Prostate gland (tissue), 2 donors: ENCODE data around the gene TRIM69. TPM values are rescaled to one million over a fixed set of nuclear protein-coding genes. Genes with fewer than 3 reads are reported as not detected.
A peak's percentile ranks its signal among the peaks of the same experiment; 100 is the strongest.

Experiments used
- DNase-seq: peaks from one replicate; pipeline ENCODE4 v3.0.0-alpha.2; 2019; ENCODE audit warnings: low spot score
- H3K27ac ChIP-seq, 2 donors: fragments of 200-600 bp; sonication (generic); 2 replicates each; pipeline ENCODE4 v1.5.1; 2017 to 2019
- H3K27me3 ChIP-seq: fragments of 200-600 bp; sonication (generic); replicated peaks from 2 replicates; pipeline ENCODE4 v1.5.1; 2019; ENCODE audit not compliant: insufficient read depth
- H3K36me3 ChIP-seq, 2 donors: fragments of 200-600 bp; sonication (generic); 1 replicate in 1 of 2; 2 replicates in 1 of 2; pipeline versions ENCODE4 v1.5.1 to v1.8.1; 2017 to 2019
- H3K4me1 ChIP-seq: fragments of 200-600 bp; sonication (generic); replicated peaks from 2 replicates; pipeline ENCODE4 v1.5.1; 2019
- H3K4me3 ChIP-seq, 2 donors: fragments of 200-600 bp; sonication (generic); 2 replicates each; pipeline ENCODE4 v1.5.1; 2017 to 2019
- H3K9me3 ChIP-seq: fragments of 200-600 bp; sonication (generic); 2 replicates; pipeline ENCODE4 v1.5.1; 2017
- CTCF ChIP-seq, 4 experiments: fragments of 200-600 bp in 2 of 4; fragments of 450-650 bp in 2 of 4; sonication (generic) in 2 of 4; IDR thresholded peaks; 1 replicate in 3 of 4; 2 replicates in 1 of 4; pipeline ENCODE4 v1.5.1; 2016 to 2019; ENCODE audit warnings: antibody characterized with exemption in 4 of 4, mild to moderate bottlenecking in 2 of 4, moderate library complexity in 2 of 4
- POLR2A ChIP-seq: fragments of 450-650 bp; IDR thresholded peaks from one replicate; pipeline ENCODE4 v1.6.1; 2016; ENCODE audit warnings: antibody characterized with exemption, mild to moderate bottlenecking
- POLR2AphosphoS5 ChIP-seq: sonication (generic); formaldehyde crosslinking; IDR thresholded peaks from one replicate; pipeline ENCODE4 v1.6.1; 2017; ENCODE audit warnings: antibody characterized with exemption
- whole genome bisulfite sequencing: methylation state at CpG from one replicate; pipeline ENCODE4 v1.1.5; 2018; 5-methylcytosine and 5-hydroxymethylcytosine counted together
- intact Hi-C: fragments of 100-400 bp; cut with DNase I; formaldehyde crosslinking; loops from one replicate; pipeline ENCODE4 v1.14.2; 2022
- total RNA-seq, 2 donors: library from RNA; depleted of rRNA; stranded (reverse); fragments of >200 nt; gene quantifications; one replicate each; pipeline ENCODE4 v1.1.0, GENCODE V29; 2016

The TRIM69 gene
- total RNA-seq, 2 donors from 2014 or later = 7.6 to 12.0 TPM

- no peak overlapping the region for H3K27ac ChIP-seq
- intact Hi-C loops = no loop called here
- no peaks in the 10 kb centered on the region for H3K4me1 ChIP-seq
- H3K4me3 ChIP-seq = no peak overlapping the region
- no peaks in the 10 kb centered on the region for H3K9me3 ChIP-seq
- no peaks in the 10 kb centered on the region for H3K36me3 ChIP-seq
- WGBS = 94% methylated on average over 3 of the region's 3 CpGs
- no peak for DNase-seq
- no peak for TF ChIP-seq CTCF (IDR thresholded peaks at IDR 0.05)
- TF ChIP-seq POLR2AphosphoS5 = no peak
- no peak for TF ChIP-seq POLR2A
- H3K27me3 ChIP-seq = no peaks in the 10 kb centered on the region
Measured at GRCh38 chr15:44790656-44791055, 54.3 kb downstream of the TRIM69 start.

GRCh38 chr15:44792715-44793114 lies 56.4 kb downstream of the TRIM69 start:
- H3K36me3 ChIP-seq = no peaks in the 10 kb centered on the region
- no peak overlapping the region for H3K4me3 ChIP-seq
- no peak overlapping the region for H3K27ac ChIP-seq
- intact Hi-C loops = no loop called here
- no peaks in the 10 kb centered on the region for H3K9me3 ChIP-seq
- no peaks in the 10 kb centered on the region for H3K4me1 ChIP-seq
- WGBS = 57% methylated on average over 1 of the region's 1 CpG
- no peaks in the 10 kb centered on the region for H3K27me3 ChIP-seq
- DNase-seq = no peak
- TF ChIP-seq CTCF (IDR thresholded peaks at IDR 0.05) = no peak
- no peak for TF ChIP-seq POLR2A

GRCh38 chr15:44794072-44794471 lies 57.7 kb downstream of the TRIM69 start:
- intact Hi-C loops = no loop called here
- DNase-seq = no peak
- H3K27me3 ChIP-seq = no peaks in the 10 kb centered on the region
- 35% methylated on average over 1 of the region's 1 CpG for WGBS
- no peak overlapping the region for H3K27ac ChIP-seq
- H3K9me3 ChIP-seq = no peaks in the 10 kb centered on the region
- H3K4me1 ChIP-seq = no peaks in the 10 kb centered on the region
- H3K36me3 ChIP-seq = no peaks in the 10 kb centered on the region
- TF ChIP-seq POLR2A = no peak
- TF ChIP-seq CTCF (IDR thresholded peaks at IDR 0.05) = no peak
- no peak for TF ChIP-seq POLR2AphosphoS5
- H3K4me3 ChIP-seq = no peak overlapping the region

DNA sequence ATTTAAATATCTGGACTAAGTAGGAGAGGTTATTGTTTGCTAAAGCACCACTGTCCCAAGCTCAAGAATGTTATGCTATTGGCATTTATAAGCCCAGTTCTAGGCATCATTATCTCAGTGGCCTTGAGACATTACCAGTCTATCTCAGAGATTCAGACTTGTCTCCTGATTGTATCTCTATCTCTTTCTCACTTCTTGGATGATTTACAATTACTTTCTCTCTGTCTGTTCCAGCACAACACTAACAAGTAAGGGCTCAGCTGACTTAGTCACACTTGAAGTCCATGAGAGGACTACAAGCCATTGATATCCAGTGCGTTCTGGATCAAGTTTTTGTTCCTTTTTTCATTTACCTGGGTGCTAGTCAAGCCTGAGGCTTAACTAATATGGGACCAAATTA lies 60.2 kb downstream of the TRIM69 start:
- intact Hi-C loops = no loop called here
- no peak for DNase-seq
- Histone ChIP-seq H3K9me3 (no peaks in the 10 kb centered on the region), H3K27ac (no peak overlapping the region), H3K4me3 (no peak overlapping the region), H3K4me1 (no peaks in the 10 kb centered on the region), H3K27me3 (no peaks in the 10 kb centered on the region), H3K36me3 (no peaks in the 10 kb centered on the region)
- TF ChIP-seq CTCF (IDR thresholded peaks at IDR 0.05) (no peak), POLR2AphosphoS5 (no peak), POLR2A (no peak)
- 96% methylated on average over 1 of the region's 1 CpG for WGBS

- no peak for DNase-seq
- Histone ChIP-seq H3K4me3 (no peak overlapping the region), H3K36me3 (no peaks in the 10 kb centered on the region), H3K27ac (no peak overlapping the region), H3K9me3 (no peaks in the 10 kb centered on the region), H3K27me3 (no peaks in the 10 kb centered on the region), H3K4me1 (no peaks in the 10 kb centered on the region)
- intact Hi-C loops = no loop called here
- 14% methylated on average over 3 of the region's 3 CpGs for WGBS
- TF ChIP-seq POLR2AphosphoS5 = no peak
- peak in 1 of 4 experiments; percentile 14 for TF ChIP-seq CTCF (IDR thresholded peaks at IDR 0.05)
- no peak for TF ChIP-seq POLR2A
Measured at GRCh38 chr15:44798826-44799225, 62.5 kb downstream of the TRIM69 start.
